ENCODE data around the gene OR1L8.

DNA sequence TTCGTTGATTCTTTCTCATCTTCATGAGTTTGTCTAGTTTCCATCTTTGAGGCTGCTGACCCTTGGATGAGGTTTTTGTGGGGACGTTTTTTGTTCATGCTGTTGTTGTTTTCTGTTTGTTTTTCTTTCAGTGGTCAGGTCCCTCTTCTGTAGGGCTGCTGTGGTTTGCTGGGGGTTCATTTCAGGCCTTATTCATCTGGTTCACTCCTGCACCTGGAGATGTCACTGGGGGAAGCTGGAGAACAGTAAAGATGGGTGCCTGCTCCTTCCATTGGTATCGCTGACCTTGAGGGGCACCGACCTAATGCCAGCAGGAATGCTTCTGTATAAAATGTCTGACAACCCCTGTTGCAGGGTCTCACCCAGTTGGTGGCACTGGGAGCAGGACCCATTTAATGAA, 21.7 kb downstream of the OR1L8 start:
- TF ChIP-seq FOXA1 (IDR thresholded peaks at IDR 0.05; ENCODE audit: borderline replicate concordance) (no peak), NFIC (IDR thresholded peaks at IDR 0.05) (no peak), ELF4 (CRISPR knock-in tag; IDR thresholded peaks at IDR 0.05) (no peak), ZNF76 (CRISPR knock-in tag; IDR thresholded peaks at IDR 0.05; ENCODE audit: borderline replicate concordance) (no peak), FIP1L1 (IDR thresholded peaks at IDR 0.05; ENCODE audit: low read depth, low read length, poor library complexity, severe bottlenecking) (no peak), POLR2AphosphoS5 (IDR thresholded peaks at IDR 0.05; ENCODE audit: control insufficient read depth, insufficient read depth, low read depth, low read length) (no peak)
- TF ChIP-seq, protein P1, sequence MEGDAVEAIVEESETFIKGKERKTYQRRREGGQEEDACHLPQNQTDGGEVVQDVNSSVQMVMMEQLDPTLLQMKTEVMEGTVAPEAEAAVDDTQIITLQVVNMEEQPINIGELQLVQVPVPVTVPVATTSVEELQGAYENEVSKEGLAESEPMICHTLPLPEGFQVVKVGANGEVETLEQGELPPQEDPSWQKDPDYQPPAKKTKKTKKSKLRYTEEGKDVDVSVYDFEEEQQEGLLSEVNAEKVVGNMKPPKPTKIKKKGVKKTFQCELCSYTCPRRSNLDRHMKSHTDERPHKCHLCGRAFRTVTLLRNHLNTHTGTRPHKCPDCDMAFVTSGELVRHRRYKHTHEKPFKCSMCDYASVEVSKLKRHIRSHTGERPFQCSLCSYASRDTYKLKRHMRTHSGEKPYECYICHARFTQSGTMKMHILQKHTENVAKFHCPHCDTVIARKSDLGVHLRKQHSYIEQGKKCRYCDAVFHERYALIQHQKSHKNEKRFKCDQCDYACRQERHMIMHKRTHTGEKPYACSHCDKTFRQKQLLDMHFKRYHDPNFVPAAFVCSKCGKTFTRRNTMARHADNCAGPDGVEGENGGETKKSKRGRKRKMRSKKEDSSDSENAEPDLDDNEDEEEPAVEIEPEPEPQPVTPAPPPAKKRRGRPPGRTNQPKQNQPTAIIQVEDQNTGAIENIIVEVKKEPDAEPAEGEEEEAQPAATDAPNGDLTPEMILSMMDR (IDR thresholded peaks at IDR 0.05 in 2 of 3, conservative IDR thresholded peaks at IDR 0.05 in 1 of 3; ENCODE audit: insufficient read depth in 2 of 3, low read depth in 1 of 3, low read length in 3 of 3) = no peak
- TF ChIP-seq, protein P2, sequence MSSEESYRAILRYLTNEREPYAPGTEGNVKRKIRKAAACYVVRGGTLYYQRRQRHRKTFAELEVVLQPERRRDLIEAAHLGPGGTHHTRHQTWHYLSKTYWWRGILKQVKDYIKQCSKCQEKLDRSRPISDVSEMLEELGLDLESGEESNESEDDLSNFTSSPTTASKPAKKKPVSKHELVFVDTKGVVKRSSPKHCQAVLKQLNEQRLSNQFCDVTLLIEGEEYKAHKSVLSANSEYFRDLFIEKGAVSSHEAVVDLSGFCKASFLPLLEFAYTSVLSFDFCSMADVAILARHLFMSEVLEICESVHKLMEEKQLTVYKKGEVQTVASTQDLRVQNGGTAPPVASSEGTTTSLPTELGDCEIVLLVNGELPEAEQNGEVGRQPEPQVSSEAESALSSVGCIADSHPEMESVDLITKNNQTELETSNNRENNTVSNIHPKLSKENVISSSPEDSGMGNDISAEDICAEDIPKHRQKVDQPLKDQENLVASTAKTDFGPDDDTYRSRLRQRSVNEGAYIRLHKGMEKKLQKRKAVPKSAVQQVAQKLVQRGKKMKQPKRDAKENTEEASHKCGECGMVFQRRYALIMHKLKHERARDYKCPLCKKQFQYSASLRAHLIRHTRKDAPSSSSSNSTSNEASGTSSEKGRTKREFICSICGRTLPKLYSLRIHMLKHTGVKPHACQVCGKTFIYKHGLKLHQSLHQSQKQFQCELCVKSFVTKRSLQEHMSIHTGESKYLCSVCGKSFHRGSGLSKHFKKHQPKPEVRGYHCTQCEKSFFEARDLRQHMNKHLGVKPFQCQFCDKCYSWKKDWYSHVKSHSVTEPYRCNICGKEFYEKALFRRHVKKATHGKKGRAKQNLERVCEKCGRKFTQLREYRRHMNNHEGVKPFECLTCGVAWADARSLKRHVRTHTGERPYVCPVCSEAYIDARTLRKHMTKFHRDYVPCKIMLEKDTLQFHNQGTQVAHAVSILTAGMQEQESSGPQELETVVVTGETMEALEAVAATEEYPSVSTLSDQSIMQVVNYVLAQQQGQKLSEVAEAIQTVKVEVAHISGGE (CRISPR knock-in tag; IDR thresholded peaks at IDR 0.05) = no peak
- TF ChIP-seq, protein P3, sequence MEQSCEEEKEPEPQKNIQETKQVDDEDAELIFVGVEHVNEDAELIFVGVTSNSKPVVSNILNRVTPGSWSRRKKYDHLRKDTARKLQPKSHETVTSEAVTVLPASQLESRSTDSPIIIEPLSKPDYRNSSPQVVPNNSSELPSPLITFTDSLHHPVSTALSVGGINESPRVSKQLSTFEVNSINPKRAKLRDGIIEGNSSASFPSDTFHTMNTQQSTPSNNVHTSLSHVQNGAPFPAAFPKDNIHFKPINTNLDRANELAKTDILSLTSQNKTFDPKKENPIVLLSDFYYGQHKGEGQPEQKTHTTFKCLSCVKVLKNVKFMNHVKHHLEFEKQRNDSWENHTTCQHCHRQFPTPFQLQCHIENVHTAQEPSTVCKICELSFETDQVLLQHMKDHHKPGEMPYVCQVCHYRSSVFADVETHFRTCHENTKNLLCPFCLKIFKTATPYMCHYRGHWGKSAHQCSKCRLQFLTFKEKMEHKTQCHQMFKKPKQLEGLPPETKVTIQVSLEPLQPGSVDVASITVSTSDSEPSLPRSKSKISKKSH (CRISPR knock-in tag; IDR thresholded peaks at IDR 0.05) = no peak
- TF ChIP-seq, protein P4, sequence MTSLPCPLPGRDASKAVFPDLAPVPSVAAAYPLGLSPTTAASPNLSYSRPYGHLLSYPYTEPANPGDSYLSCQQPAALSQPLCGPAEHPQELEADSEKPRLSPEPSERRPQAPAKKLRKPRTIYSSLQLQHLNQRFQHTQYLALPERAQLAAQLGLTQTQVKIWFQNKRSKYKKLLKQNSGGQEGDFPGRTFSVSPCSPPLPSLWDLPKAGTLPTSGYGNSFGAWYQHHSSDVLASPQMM (CRISPR knock-in tag; IDR thresholded peaks at IDR 0.05) = no peak
- TF ChIP-seq, protein P5, sequence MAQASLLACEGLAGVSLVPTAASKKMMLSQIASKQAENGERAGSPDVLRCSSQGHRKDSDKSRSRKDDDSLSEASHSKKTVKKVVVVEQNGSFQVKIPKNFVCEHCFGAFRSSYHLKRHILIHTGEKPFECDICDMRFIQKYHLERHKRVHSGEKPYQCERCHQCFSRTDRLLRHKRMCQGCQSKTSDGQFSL (CRISPR knock-in tag; IDR thresholded peaks at IDR 0.05) = no peak
- TF ChIP-seq, protein P5 (tag; IDR thresholded peaks at IDR 0.05) = no peak

Measured in K562 (cell line).